SK-N-SH (cell line): Measurements from ENCODE around the gene TMEFF1. TPM values are rescaled to one million over a fixed set of nuclear protein-coding genes. Genes with fewer than 3 reads are reported as not detected.
A peak's percentile ranks its signal among the peaks of the same experiment; 100 is the strongest.

Experiments
- CTCF ChIA-PET: fragments of 300-600, 350-600 bp; formaldehyde crosslinking; extraction: SDS; loops from one replicate; lab custom pipeline; 2021; lab: Yijun Ruan, JAX
- POLR2A ChIA-PET: fragments of 350-600 bp; sonication (Branson Sonifier 250); formaldehyde crosslinking; extraction: SDS; loops from one replicate; lab custom pipeline; 2020; ENCODE audit warnings: antibody characterized with exemption, inconsistent platforms; lab: Yijun Ruan, JAX
- DNase-seq: peaks from one replicate; pipeline ENCODE4 v3.0.0; 2012
- H2AFZ ChIP-seq: fragments of 200-600 bp; sonication (generic); 2 replicates; pipeline ENCODE4 v1.8.1; 2016; ENCODE audit warnings: antibody characterized with exemption, mild to moderate bottlenecking, low read depth
- H3F3A ChIP-seq: fragments of 200-600 bp; sonication (generic); replicated peaks from 2 replicates; pipeline ENCODE3; 2016; ENCODE audit warnings: antibody characterized with exemption, mild to moderate bottlenecking; ENCODE audit not compliant: insufficient read depth
- H3K27ac ChIP-seq, 2 experiments: fragments of 200-500 bp in 1 of 2; fragments of 200-600 bp in 1 of 2; sonication (Bioruptor generic) in 1 of 2; sonication (generic), shearing (Covaris generic) in 1 of 2; 2 replicates each; pipeline versions ENCODE4 v1.5.1 to v1.6.1; 2014 to 2016; ENCODE audit warnings: low read depth in 2 of 2, inconsistent platforms in 1 of 2, low read length in 1 of 2, mild to moderate bottlenecking in 1 of 2, mixed read lengths in 1 of 2
- H3K27me3 ChIP-seq: fragments of 200-600 bp; sonication (generic), shearing (Covaris generic); 2 replicates; pipeline ENCODE4 v1.6.1; 2016; ENCODE audit warnings: mixed run types; ENCODE audit not compliant: insufficient read depth
- H3K36me3 ChIP-seq, 2 experiments: fragments of 200-500 bp in 1 of 2; fragments of 200-600 bp in 1 of 2; sonication (Bioruptor generic) in 1 of 2; sonication (generic) in 1 of 2; replicated peaks in 1 of 2; 2 replicates each; pipeline versions ENCODE3 to v1.5.1; 2014 to 2016; ENCODE audit warnings: low read length in 1 of 2, mild to moderate bottlenecking in 1 of 2; ENCODE audit not compliant: insufficient read depth in 2 of 2, control insufficient read depth in 1 of 2
- H3K4me1 ChIP-seq, 2 experiments: fragments of 200-500 bp in 1 of 2; fragments of 200-600 bp in 1 of 2; sonication (Bioruptor generic) in 1 of 2; sonication (generic), shearing (Covaris generic) in 1 of 2; 2 replicates each; pipeline versions ENCODE4 v1.5.1 to v1.6.1; 2014 to 2016; ENCODE audit warnings: low read depth in 1 of 2, low read length in 1 of 2, mixed run types in 1 of 2; ENCODE audit not compliant: insufficient read depth in 2 of 2, control insufficient read depth in 1 of 2
- H3K4me2 ChIP-seq: fragments of 200-600 bp; sonication (generic), shearing (Covaris generic); 2 replicates; pipeline ENCODE4 v1.6.1; 2017; ENCODE audit warnings: mixed run types
- H3K4me3 ChIP-seq, 2 experiments: fragments of 200-500 bp in 1 of 2; fragments of 200-600 bp in 1 of 2; sonication (Bioruptor generic) in 1 of 2; sonication (generic), shearing (Covaris generic) in 1 of 2; 2 replicates each; pipeline versions ENCODE4 v1.5.1 to v1.8.1; 2014 to 2016; ENCODE audit warnings: low read depth in 2 of 2, inconsistent platforms in 1 of 2, low read length in 1 of 2, mild to moderate bottlenecking in 1 of 2, mixed read lengths in 1 of 2, moderate library complexity in 1 of 2
- H3K79me2 ChIP-seq: fragments of 200-600 bp; sonication (generic); 2 replicates; pipeline ENCODE4 v1.8.1; 2017; ENCODE audit warnings: mild to moderate bottlenecking; ENCODE audit not compliant: insufficient read depth
- H3K9ac ChIP-seq: fragments of 200-600 bp; sonication (generic); 2 replicates; pipeline ENCODE4 v1.6.1; 2017; ENCODE audit warnings: mixed run types
- H3K9me2 ChIP-seq: fragments of 200-600 bp; sonication (generic); 2 replicates; pipeline ENCODE4 v1.6.1; 2017; ENCODE audit warnings: mixed run types
- H3K9me3 ChIP-seq: fragments of 200-600 bp; sonication (generic); 2 replicates; pipeline ENCODE4 v1.6.1; 2017; ENCODE audit warnings: mixed run types, mild to moderate bottlenecking, moderate library complexity
- H4K20me1 ChIP-seq: fragments of 200-600 bp; sonication (generic); 2 replicates; pipeline ENCODE4 v1.6.1; 2017; ENCODE audit warnings: mild to moderate bottlenecking, mixed run types; ENCODE audit not compliant: insufficient read depth
- ELF1 ChIP-seq: IDR thresholded peaks from 2 replicates; pipeline ENCODE4 v1.4.0; 2012
- EZH2phosphoT487 ChIP-seq: fragments of 200-600 bp; sonication (generic); IDR thresholded peaks from 2 replicates; pipeline ENCODE4 v1.6.1; 2017; ENCODE audit warnings: low read depth, mixed run types, mild to moderate bottlenecking, antibody characterized with exemption, moderate library complexity, borderline replicate concordance
- FOSL2 ChIP-seq: IDR thresholded peaks from 2 replicates; pipeline ENCODE4 v1.4.0; 2012; ENCODE audit warnings: low read depth, mild to moderate bottlenecking, moderate library complexity, borderline replicate concordance
- FOXJ3 ChIP-seq: sonication (generic); formaldehyde crosslinking; IDR thresholded peaks from 2 replicates; pipeline ENCODE4 v1.5.1; 2020; ENCODE audit warnings: mild to moderate bottlenecking, missing genetic modification reagents
- GABPA ChIP-seq: IDR thresholded peaks from 2 replicates; pipeline ENCODE4 v1.4.0; 2012; ENCODE audit warnings: low read depth, mild to moderate bottlenecking
- GATA2 ChIP-seq: sonication (generic); formaldehyde crosslinking; IDR thresholded peaks from 2 replicates; pipeline ENCODE4 v1.5.0; 2020; ENCODE audit warnings: mild to moderate bottlenecking, missing genetic modification reagents
- IRF3 ChIP-seq: fragments of 150-350 bp; IDR thresholded peaks from 2 replicates; pipeline ENCODE4 v1.6.1; 2016; ENCODE audit warnings: mild to moderate bottlenecking, low read depth, low read length
- JUND ChIP-seq: IDR thresholded peaks from 2 replicates; pipeline ENCODE4 v1.4.0; 2012
- MXI1 ChIP-seq: IDR thresholded peaks from 2 replicates; pipeline ENCODE4 v1.6.1; 2012; ENCODE audit warnings: mild to moderate bottlenecking, low read depth, low read length, improper control_type of control experiment
- NRF1 ChIP-seq: IDR thresholded peaks from 2 replicates; pipeline ENCODE4 v1.6.1; 2012; ENCODE audit warnings: low read depth, mild to moderate bottlenecking, low read length
- POLR2AphosphoS5 ChIP-seq: IDR thresholded peaks from 2 replicates; pipeline ENCODE4 v1.6.1; 2012; ENCODE audit warnings: low read depth, low read length
- RAD21 ChIP-seq: IDR thresholded peaks from 2 replicates; pipeline ENCODE4 v1.6.1; 2012; ENCODE audit warnings: mild to moderate bottlenecking, low read length
- RCOR1 ChIP-seq: fragments of 150-350 bp; IDR thresholded peaks from 2 replicates; pipeline ENCODE4 v1.6.1; 2017; ENCODE audit warnings: antibody characterized with exemption, low read length
- RFX5 ChIP-seq: IDR thresholded peaks from 2 replicates; pipeline ENCODE4 v1.6.1; 2012; ENCODE audit warnings: mild to moderate bottlenecking, improper control_type of control experiment, low read length
- RXRA ChIP-seq: IDR thresholded peaks from 2 replicates; pipeline ENCODE4 v1.4.0; 2012; ENCODE audit warnings: low read depth, mild to moderate bottlenecking, borderline replicate concordance
- SMC3 ChIP-seq: IDR thresholded peaks from 2 replicates; pipeline ENCODE4 v1.6.1; 2012; ENCODE audit warnings: low read depth, low read length, improper control_type of control experiment
- TCF12 ChIP-seq: IDR thresholded peaks from 2 replicates; pipeline ENCODE4 v1.4.0; 2012
- TEAD4 ChIP-seq: IDR thresholded peaks from 2 replicates; pipeline ENCODE4 v1.4.0; 2012; ENCODE audit warnings: mild to moderate bottlenecking, borderline replicate concordance; ENCODE audit not compliant: insufficient read depth
- YY1 ChIP-seq: IDR thresholded peaks from 2 replicates; pipeline ENCODE4 v1.4.0; 2012; ENCODE audit warnings: low read depth, mild to moderate bottlenecking
- ZBTB33 ChIP-seq: IDR thresholded peaks from 2 replicates; pipeline ENCODE4 v1.4.0; 2012; ENCODE audit warnings: low read depth, borderline replicate concordance
- WGBS: methylation state at CpG from one replicate; pipeline ENCODE4 v1.1.6; 2017; ENCODE audit warnings: low lambda C conversion rate; 5-methylcytosine and 5-hydroxymethylcytosine counted together
- polyA plus RNA-seq, 3 experiments: library from polyadenylated mRNA; depleted of rRNA; stranded (reverse); fragments of >200 nt; gene quantifications; 2 replicates each; pipeline ENCODE4 v1.2.3, GENCODE V29; 2012

TMEFF1 gene
- polyA plus RNA-seq, 1 of the 3 experiments (the other 2 are of a cell fraction) = 2.5 TPM

- Histone ChIP-seq H3K4me1 (peaks cover 0 to 30% of the 10 kb centered on the region in 2 experiments; a peak in 1 of 4 replicates), H3K9me3 (no peaks in the 10 kb centered on the region), H3K4me2 (peak overlapping the region; percentile 37; the same call in 1 of the 2 replicates), H3K9ac (no peak overlapping the region), H3K4me3 (no peak overlapping the region), H3K27me3 (no peaks in the 10 kb centered on the region), H3K9me2 (no peaks in the 10 kb centered on the region), H3K27ac (peak overlapping the region in 1 of 2 experiments; percentile 74; a peak in 2 of 4 replicates), H3K36me3 (peaks cover 0 to 2% of the 10 kb centered on the region in 2 experiments), H3K79me2 (no peaks in the 10 kb centered on the region), H4K20me1 (no peaks in the 10 kb centered on the region)
- ChIA-PET POLR2A (no interaction called here), CTCF (interaction anchor here (1.6 kb wide), 1 partner anchor 12 kb away, joined by 6 read pairs; no protein-coding TSS in a partner anchor)
- no peak for DNase-seq
- 23% methylated on average over 2 of the region's 2 CpGs for WGBS
- peak; percentile 10; the same call in 1 of the 2 replicates for TF ChIP-seq FOSL2
- TF ChIP-seq POLR2AphosphoS5 = no peak
- no peak for TF ChIP-seq FOXJ3 (CRISPR knock-in tag)
- TF ChIP-seq GABPA = no peak
- TF ChIP-seq IRF3 = no peak
- TF ChIP-seq NRF1 = no peak
- no peak for TF ChIP-seq ELF1
- TF ChIP-seq RCOR1 = no peak
- peak; percentile 26; the same call in 1 of the 2 replicates for TF ChIP-seq TCF12
- no peak for TF ChIP-seq YY1
- no peak for TF ChIP-seq EZH2phosphoT487
- no peak for TF ChIP-seq ZBTB33
- peak; percentile 31; the same call in 1 of the 2 replicates for TF ChIP-seq JUND
- TF ChIP-seq RXRA = peak; percentile 48; the same call in 1 of the 2 replicates
- TF ChIP-seq TEAD4 = no peak
- TF ChIP-seq RFX5 = no peak
- no peak for TF ChIP-seq GATA2 (CRISPR knock-in tag)
- TF ChIP-seq RAD21 = no peak
- no peak for TF ChIP-seq SMC3
- TF ChIP-seq MXI1 = no peak
- TF ChIP-seq, all 33 proteins: peak for 4
- no peak overlapping the region for H2AFZ ChIP-seq
- peaks cover 31% of the 10 kb centered on the region for H3F3A ChIP-seq
Observed at GRCh38 chr9:100590481-100590880, 117.5 kb downstream of the TMEFF1 start.
